NCI-H187 treated with DMSO at 0.1 percent for 48 hours (cell line): ENCODE data around the gene NOVA2.

Experiments used
- DNase-seq: peaks from one replicate; lab custom pipeline; 2025; lab: John Stamatoyannopoulos, UW

The NOVA2 gene

DNA sequence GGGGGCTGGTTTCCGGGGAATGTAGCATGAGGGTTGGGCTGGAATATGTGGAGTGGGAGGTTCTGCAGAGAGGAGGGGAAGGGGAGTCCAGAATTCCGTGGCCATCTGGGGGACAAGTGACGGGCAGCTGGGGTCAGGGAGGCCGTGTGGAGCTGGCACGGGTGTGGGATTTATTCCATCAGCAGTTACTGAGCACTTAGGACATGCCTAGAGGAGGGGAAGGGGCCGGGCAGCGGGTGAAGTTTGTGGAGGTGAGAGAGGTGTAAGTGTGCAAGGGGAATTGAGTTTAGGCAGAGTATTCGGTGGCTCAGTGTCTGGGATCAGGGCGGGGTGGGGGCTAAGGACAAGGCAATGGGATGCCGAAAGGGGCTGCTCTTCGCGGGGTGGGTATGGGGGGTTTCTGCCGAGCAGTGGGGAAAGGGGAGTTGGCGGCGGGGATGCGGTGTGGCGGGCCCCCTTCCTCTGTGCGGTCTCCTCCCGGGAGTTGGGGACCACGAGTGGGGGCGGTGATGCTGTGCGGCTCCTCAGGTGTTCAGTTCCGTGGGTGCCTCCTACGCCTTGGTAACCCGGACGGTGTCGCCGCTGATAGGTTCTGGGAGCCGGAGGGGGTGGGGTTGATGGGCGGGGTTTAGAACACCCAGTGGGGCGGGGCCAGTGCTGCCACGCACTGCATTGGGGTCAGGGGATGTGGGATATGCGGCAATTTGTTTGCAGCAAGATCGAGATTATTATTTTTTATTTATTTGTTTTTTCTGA lies 27.0 kb upstream of the NOVA2 start:
- no peak for DNase-seq

GRCh38 chr19:45999653-46000121 lies 26.0 kb upstream of the NOVA2 start:
- no peak for DNase-seq

- DNase-seq = no peak
Observed at GRCh38 chr19:45998834-45999233, 25.2 kb upstream of the NOVA2 start.

- DNase-seq = no peak
Observed at GRCh38 chr19:45996933-45997332, 23.3 kb upstream of the NOVA2 start.

DNA sequence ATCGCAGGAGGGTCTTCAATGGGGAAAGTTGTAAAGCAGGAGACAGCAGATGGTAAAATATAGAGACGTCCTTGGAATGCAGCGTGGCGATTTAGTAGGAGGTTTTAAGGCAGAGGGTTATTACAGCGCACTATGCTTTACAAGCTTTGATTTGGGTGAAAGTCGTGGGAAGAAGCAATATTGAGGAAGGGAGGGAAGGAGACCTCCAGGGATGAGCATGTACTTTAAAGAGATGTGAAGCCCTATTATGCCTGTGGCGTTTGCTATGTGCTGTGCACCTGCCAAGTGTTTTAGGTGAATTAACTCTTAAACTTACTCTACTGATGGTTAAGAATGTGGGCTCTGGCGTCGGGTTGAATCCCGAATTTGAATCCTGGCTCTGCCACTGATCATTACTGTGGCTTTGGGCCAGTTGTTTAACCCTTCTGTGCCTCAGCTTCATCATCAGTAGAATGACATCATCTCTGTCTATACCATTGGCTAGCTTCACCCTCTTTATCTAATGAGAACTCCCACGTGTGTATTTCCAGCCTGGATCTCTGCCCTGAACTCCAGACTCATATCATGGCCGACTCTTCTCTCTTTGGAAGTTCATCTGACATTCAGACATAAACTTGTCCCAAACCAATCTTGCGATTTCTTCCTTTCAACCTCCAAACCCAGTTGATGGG lies 22.2 kb upstream of the NOVA2 start:
- DNase-seq = no peak

DNA sequence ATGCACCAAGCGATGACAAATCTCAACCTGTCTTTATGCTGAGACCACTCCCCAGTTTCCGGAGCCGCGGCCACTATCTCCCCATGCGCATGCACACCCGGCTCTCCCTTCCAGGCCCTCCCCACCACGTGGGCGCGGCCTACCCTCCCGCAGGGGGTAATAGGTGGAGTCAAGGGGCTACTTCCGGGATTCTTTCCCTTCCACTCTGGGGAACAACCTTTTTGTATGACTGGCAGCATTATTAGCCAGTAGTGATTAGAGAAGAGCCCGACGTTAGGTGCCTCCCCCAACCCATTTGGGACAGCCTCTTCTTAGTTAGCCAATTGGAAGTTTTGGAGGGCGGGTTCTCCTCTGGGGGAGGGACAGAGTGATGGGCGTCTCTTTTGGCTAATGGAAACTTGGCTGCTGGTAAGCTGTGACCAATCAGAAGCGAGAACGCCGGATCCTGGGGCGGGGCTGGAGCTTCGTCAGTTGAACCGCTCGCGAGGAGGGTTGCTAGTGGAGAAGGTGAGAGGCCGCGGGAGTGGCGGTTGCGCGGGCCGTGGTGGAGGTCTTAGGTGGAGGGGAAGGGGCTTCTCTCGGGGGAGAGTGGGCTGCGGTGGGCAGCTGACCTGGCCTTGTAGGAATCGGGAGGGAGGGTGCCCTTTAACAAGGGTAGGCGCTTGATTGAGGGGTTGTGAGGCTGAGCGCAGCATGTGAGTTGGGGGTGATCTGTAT lies 21.5 kb upstream of the NOVA2 start, which contains the start of gene CCDC61:
Gene CCDC61 (plus strand): TSS at position 470 of the 717 bp plus-strand sequence. CDS start 7,552 bp downstream, outside the sequence.
- DNase-seq = peak; percentile 99

GRCh38 chr19:45994456-45994997 lies 20.9 kb upstream of the NOVA2 start:
- DNase-seq = no peak

- DNase-seq = no peak
Observed at GRCh38 chr19:45990113-45990728, 16.6 kb upstream of the NOVA2 start.

- DNase-seq = no peak
Observed at GRCh38 chr19:45985321-45985720, 11.7 kb upstream of the NOVA2 start.

GRCh38 chr19:45981350-45981749 lies 7.7 kb upstream of the NOVA2 start:
- no peak for DNase-seq

DNA sequence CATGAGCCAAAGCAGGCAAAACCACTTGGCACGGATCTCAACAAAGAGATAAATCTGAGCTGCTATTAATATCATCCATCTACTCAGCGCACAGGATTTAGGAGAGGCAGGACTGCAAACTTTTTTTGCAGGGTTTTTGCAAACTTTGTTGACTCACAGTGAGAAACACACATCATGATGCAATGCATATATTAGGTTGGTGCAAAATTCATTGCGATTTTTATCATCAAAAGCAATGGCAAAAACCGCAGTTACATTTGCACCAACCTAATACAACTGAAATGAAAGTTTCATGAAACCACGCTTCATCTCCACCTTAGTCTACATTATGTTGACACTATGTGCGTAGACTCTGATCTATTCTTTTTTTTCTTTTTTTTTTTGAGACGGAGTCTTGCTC lies 4.5 kb upstream of the NOVA2 start:
- no peak for DNase-seq

GRCh38 chr19:45976178-45976577 lies 2.5 kb upstream of the NOVA2 start:
- no peak for DNase-seq

GRCh38 chr19:45975306-45976070 lies 1.8 kb upstream of the NOVA2 start:
- DNase-seq = no peak

DNA sequence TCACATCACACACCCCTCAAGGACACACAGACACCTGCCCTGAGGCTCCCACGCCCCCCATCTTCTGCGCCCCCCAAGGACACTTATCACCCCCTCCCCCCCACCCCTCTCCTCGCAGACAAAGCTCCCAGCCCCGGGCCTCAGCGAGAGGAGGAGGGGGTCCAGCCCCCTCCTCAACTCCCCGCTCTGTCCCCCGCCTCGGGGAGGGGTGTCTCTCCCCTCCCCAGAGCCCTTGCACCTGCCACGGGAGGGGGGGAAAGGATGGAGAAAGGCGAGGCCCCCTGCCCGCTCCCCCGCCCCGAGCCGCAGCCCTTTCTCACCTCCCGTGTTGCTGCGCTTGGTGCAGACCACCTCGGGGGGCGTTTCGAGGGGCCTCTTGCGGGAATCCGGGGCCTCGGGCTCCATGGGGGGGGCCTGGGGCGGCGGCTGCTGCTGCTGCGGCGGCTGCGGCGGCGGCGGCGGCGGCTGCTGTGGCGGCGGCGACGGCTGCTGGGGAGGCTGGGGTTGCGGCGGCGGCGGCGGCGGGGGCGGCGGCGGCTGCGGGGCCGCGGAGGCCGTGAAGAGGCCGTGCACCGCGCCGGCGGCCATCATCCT lies 621 bp downstream of the NOVA2 start:
- DNase-seq = no peak

DNA sequence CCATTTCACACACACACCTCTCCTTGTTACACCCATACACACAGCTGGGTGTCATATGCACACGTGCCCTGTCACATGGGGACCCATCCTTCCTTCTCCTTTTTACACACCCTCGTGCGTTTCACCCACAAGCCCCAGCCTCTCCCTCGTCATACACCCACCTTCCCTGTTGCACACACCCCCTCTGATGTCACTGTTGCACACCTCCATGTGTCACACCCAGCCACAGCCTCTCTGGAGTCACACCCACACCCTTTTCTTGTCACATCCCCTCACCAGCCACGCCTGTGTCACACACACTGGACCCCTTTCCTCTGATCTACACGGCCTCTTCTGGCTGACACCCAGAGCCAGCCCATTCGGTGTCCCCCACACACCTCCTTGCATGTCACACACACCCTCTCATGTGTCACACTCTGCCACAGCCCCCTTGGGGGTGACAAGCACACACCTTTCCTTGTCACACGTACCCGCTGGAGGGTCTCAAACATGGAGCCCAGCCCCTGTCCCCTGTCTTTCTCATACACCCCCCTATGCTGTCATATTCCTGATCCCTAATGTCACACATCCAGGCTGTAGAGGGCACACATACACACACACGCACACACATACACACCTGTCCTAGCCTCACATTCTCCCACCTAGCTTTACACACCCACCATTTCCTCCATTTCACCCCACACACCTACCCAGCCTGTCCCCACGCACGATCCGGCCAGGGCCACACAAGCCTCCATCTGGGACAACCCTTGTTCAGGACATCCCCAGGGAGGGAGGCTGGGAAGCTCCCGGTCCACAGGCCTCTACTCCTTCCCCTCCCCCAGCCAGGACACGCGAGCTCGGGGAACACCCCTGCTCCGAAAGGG lies 1.4 kb downstream of the NOVA2 start:
- DNase-seq = no peak

DNA sequence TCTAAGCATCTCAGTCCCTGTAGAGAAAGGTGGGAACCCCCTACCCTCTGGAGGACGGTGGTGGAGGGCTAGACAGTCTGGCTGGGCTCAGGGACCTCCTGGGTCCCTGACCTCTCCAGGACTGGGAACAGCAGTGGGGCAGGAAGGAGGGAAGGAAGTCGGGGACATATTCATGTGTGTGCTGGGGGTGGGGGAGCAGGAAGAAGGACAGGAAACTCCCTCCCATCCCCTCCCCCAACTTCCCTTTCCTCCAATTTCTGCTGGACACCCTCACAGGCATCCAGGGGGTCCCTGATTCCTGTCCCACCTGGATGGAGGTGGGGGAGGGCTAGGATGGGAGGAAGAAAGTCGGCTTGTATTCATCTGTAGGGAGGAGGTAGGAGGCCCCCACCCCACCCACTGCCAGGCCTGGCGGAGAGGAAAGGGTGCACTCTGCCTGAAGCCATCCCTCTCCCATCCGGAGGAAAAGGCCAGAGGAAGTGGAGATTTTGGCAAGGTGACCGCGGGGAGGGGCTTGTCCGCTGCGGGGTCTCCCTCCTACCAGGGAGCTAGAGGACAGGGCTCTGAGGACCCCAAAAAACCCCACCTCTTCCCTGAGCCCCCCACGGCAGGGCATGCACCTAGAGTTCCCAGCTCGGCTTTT lies 2.3 kb downstream of the NOVA2 start:
- DNase-seq = no peak

DNA sequence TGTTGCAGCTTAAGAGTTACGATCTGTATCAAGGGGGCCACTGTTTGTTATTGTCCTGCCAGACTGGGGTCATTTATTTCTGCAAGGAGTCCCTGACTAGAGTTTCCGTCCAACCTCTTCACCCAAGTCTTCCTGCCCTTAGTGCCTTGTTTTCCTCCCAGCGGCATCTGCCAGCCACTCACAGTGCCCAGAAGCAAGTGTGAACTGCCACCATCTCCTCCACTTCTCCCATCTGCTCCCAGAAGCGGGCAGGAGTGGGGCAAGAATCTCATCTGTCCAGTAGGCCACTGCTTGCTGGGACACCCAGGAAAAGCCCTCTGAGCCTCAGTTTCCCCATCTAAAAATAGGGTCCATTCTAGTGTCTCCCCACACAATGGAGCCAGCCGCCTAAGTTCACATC lies 4.0 kb downstream of the NOVA2 start:
- no peak for DNase-seq

- DNase-seq = no peak
Observed at GRCh38 chr19:45968626-45969025, 5.0 kb downstream of the NOVA2 start.

DNA sequence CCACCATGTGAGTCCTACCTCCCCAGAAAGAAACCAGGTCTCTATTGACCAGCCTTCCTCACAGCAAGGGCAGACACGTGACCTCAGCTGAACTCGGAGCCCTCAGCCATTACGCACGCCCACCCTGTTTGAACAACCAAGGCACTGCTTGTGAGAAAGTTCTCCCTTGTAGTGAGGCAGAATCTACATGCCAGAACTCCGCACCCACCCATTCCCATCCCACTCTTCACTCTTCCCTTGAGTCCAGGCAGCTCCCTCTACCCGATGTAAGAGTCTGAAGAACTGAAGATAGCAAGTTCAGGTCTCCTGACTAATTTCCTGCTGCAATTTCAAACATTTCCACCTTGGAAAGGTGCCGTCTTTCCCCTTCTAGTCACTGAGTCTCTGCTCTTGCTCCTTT lies 6.4 kb downstream of the NOVA2 start:
- no peak for DNase-seq
